GM12875 (cell line): ENCODE results near the gene IRX6.

Experiments used
- H3K4me3 ChIP-seq: one replicate; pipeline ENCODE4 v1.5.1; 2011; ENCODE audit warnings: low read depth, low read length, control low read depth
- TF ChIP-seq, protein P1 (sequence below): IDR thresholded peaks from 2 replicates; pipeline ENCODE4 v1.5.1; 2011; ENCODE audit warnings: low read depth, mild to moderate bottlenecking, control low read depth, inconsistent platforms, low read length, moderate library complexity, borderline replicate concordance; ENCODE audit not compliant: insufficient read depth

The IRX6 gene

DNA sequence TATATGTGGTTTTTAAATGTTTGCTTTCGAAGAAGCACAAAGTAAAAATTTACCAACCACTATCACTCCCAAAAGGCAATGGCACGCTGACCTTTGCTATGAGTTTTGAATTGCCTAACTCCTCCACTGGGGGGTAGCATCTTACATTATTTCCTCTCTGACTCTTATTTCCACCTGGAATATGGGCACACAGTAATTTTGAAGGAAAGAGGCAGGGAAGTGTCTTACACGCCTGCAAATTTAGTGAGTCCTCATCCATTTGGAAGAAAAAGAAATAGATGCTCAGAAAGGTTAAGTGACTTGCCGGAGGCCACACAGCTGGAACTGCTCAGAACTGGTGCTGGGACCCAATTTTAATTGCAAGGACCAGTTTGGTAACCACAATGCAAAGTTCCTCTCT, 29.9 kb upstream of the IRX6 start:
- H3K4me3 ChIP-seq: no peak overlapping the region
- TF ChIP-seq, protein P1, sequence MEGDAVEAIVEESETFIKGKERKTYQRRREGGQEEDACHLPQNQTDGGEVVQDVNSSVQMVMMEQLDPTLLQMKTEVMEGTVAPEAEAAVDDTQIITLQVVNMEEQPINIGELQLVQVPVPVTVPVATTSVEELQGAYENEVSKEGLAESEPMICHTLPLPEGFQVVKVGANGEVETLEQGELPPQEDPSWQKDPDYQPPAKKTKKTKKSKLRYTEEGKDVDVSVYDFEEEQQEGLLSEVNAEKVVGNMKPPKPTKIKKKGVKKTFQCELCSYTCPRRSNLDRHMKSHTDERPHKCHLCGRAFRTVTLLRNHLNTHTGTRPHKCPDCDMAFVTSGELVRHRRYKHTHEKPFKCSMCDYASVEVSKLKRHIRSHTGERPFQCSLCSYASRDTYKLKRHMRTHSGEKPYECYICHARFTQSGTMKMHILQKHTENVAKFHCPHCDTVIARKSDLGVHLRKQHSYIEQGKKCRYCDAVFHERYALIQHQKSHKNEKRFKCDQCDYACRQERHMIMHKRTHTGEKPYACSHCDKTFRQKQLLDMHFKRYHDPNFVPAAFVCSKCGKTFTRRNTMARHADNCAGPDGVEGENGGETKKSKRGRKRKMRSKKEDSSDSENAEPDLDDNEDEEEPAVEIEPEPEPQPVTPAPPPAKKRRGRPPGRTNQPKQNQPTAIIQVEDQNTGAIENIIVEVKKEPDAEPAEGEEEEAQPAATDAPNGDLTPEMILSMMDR: no peak

DNA sequence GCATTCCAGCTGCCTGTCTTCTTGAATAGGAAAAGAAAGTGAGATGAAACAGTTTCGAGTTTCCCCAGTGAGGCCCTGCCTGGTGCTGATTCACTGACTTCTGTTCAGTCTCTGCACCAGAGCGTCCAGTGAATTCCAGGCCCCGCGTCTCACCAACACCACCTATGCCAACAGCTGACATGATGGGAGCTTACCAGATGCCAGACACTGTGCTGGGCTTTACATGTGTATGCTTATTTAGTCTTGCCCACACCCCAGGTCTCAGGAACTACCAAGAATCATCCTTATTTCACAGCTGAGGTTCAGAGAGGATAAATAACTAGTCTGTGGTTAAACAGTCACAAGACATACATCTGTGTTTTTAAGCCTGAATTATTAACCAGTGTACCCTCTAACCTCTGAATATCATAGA, 29.1 kb upstream of the IRX6 start:
- TF ChIP-seq, protein P1: no peak
- H3K4me3 ChIP-seq: no peak overlapping the region

DNA sequence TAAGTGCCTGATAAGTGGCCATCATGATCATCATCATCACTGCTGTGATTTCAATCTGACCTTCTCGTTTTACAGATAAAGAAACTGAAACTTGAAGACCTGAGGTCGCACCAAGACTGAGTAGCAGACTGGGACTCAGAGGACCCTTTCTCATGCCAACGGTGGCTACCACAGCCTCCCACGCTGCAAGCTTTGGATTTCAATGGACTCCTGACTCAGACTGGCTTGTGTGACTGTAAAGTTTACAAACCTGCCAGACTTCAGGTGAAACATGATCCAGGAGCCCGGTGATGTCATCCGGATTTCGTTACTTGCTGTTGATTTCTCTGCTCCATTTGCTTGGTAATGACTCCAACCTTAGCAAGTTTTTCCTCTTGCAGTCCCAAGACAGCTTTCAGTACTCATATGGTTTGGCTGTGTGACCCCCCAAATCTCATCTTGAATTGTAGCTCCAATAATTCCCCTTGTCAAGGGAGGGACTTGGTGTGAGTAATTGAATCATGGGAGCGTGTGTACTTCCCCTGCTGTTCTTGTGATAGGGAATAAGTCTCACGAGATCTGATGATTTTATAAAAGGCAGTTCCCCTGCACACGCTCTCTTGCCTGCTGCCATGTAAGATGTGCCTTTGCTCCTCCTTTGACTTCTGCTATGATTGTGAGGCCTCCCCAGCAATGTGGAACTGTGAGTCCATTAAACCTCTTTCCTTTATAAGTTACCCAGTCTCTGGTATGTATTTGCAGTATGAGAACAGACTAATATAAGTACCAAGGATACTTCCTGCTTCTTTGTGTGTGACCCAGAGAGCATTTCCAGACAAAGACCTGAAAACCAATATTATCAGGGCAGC, 26.7 kb upstream of the IRX6 start:
- no peak overlapping the region for H3K4me3 ChIP-seq
- TF ChIP-seq, protein P1: no peak

DNA sequence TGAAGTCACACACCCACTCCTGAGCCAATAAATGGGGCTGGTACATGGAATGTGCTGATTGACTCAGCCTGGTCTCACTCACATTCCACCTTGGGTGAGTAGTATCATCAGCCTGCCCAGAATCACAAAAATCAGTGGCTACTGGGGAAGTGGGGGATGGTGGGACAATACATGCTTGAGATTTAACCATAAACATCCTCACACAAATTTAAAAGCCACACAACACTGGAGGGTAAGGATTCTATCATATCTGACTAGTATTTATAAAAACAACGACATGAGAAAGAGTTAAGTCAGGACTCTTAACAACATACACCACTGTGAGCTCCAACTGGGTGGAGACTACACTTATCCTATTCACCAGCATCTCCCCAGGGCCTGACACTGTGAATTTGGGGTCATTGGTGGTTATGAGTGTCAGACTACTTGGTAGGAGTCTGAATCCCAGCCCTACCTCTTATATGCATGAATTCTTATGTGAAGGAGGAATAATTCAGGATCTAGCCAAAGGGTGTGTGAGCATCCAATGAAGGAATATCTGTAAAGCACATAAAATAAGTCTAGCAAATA, 26.0 kb upstream of the IRX6 start:
- TF ChIP-seq, protein P1: no peak
- no peak overlapping the region for H3K4me3 ChIP-seq

DNA sequence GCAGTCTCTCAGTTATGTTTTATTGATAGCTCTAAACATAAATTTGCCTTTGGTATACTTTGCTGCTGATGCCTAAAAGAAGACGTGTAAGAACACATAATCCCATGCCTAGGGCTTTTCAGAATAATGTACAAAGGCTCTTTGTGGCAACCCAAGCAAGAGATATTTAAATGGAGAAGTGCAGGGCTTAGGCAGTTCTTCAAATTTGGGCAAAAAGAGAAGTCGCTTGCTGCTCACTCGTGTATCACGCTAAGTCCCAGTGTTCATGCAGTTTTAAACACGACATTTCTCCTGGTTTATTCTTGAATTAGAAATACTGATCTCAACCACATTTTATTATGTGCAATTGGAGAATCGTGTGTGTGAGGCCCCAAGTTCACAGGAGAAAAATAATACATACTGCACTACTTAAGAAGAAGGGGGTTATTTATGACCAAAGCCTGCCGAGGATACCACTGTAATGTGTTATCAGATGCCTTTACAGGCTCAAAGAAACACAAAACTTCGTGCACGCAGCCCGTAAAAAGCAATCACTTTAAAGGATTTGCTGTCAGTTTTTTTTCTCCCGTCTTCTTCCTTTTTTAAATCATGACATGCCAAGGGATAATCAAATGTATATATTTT, 22.5 kb upstream of the IRX6 start:
- H3K4me3 ChIP-seq: no peak overlapping the region
- TF ChIP-seq, protein P1: no peak

DNA sequence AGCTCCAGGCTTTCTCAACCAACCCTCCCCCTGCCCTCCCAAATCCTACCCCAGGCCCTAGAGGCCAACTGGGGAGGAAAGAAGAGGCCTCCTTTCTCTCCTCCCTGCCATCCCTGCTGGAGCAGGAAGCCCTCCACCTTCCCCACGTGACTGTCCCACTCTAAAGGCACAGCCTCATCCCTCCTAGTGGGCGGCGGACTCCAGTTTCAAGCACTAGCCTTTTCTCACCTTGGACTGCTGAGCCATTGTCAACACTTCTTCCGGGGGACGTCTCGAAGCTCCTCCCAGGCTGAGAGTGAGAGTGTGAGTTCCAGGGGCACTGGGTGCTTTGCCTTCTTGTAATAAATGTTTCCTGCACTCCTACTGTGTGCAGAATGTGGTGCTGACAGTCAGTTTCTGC, 21.4 kb upstream of the IRX6 start:
- H3K4me3 ChIP-seq: no peak overlapping the region
- TF ChIP-seq, protein P1: no peak

DNA sequence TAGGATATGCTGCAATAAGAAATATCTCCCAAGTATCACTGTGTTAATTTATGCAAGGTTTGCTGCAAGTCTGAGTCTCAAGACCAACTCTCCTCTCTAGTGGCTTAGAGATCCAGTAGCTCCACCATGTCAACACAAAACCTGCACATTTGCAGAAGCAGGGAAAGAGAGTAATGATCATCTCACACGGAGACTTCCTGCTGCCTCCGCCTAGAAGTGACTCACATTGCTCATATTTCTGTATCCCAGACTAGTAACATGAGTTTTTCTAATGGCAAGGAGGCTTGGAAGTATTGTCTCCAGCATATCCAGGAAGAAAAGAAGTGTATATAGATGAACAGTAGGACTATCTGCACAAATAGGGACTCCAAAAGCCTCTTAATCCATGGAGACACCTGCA, 15.0 kb upstream of the IRX6 start:
- no peak overlapping the region for H3K4me3 ChIP-seq
- TF ChIP-seq, protein P1: no peak
